Gastroesophageal sphincter (tissue), 4 donors: ENCODE measurements around the gene TBC1D1. TPM values are rescaled to one million over a fixed set of nuclear protein-coding genes. Genes with fewer than 3 reads are reported as not detected.

Experiments used
- ATAC-seq: fragments of 150-250 bp; one replicate; pipeline ENCODE4 v1.9.1; 2016; ENCODE audit warnings: mild to moderate bottlenecking, moderate library complexity
- H3K27ac ChIP-seq, 4 donors: fragments of 200-600 bp; sonication (generic) in 3 of 4; 1 replicate in 3 of 4; 2 replicates in 1 of 4; pipeline ENCODE4 v1.5.1; 2016 to 2019
- H3K27me3 ChIP-seq: fragments of 200-600 bp; sonication (generic); one replicate; pipeline ENCODE4 v1.5.1; 2019
- H3K36me3 ChIP-seq, 2 donors: fragments of 200-600 bp; sonication (generic); one replicate each; pipeline ENCODE4 v1.5.1; 2019; ENCODE audit warnings: control low read depth in 1 of 2
- H3K4me1 ChIP-seq, 3 donors: fragments of 200-600 bp; sonication (generic); 1 replicate in 2 of 3; 2 replicates in 1 of 3; pipeline ENCODE4 v1.5.1; 2016 to 2019; ENCODE audit warnings: control low read depth in 2 of 3
- H3K4me3 ChIP-seq, 2 donors: fragments of 200-600 bp; sonication (generic); one replicate each; pipeline ENCODE4 v1.5.1; 2019; ENCODE audit warnings: mild to moderate bottlenecking in 1 of 2, moderate library complexity in 1 of 2
- H3K9me3 ChIP-seq, 3 donors: fragments of 200-600 bp; sonication (generic); one replicate each; pipeline ENCODE4 v1.5.1; 2017 to 2019; ENCODE audit warnings: control low read depth in 2 of 3
- EP300 ChIP-seq: sonication (generic); formaldehyde crosslinking; IDR thresholded peaks from one replicate; pipeline ENCODE4 v1.6.1; 2017; ENCODE audit warnings: antibody characterized with exemption, mild to moderate bottlenecking
- POLR2A ChIP-seq, 2 donors: fragments of 450-650 bp; IDR thresholded peaks; one replicate each; pipeline ENCODE4 v1.6.1; 2017; ENCODE audit warnings: antibody characterized with exemption in 2 of 2, mild to moderate bottlenecking in 2 of 2, moderate library complexity in 1 of 2
- POLR2AphosphoS5 ChIP-seq: sonication (generic); formaldehyde crosslinking; IDR thresholded peaks from one replicate; pipeline ENCODE4 v1.6.1; 2017; ENCODE audit warnings: antibody characterized with exemption
- WGBS, 2 donors: methylation state at CpG; one replicate each; pipeline ENCODE4 v1.1.5; 2018; ENCODE audit warnings: low coverage in 1 of 2; 5-methylcytosine and 5-hydroxymethylcytosine counted together
- total RNA-seq, 4 donors: library from RNA; depleted of rRNA; stranded (reverse); fragments of >200 nt; gene quantifications; one replicate each; pipeline ENCODE4 v1.1.0, GENCODE V29; 2016
- TF ChIP-seq, protein P1 (sequence below), 4 experiments: fragments of 200-600 bp in 2 of 4; fragments of 450-650 bp in 2 of 4; sonication (generic) in 1 of 4; IDR thresholded peaks; one replicate each; pipeline ENCODE4 v1.5.1; 2017 to 2019; ENCODE audit warnings: antibody characterized with exemption in 4 of 4, mild to moderate bottlenecking in 2 of 4, moderate library complexity in 2 of 4

Gene TBC1D1
- total RNA-seq, 4 donors from 2014 or later: 190 to 279 (median 241) TPM

DNA sequence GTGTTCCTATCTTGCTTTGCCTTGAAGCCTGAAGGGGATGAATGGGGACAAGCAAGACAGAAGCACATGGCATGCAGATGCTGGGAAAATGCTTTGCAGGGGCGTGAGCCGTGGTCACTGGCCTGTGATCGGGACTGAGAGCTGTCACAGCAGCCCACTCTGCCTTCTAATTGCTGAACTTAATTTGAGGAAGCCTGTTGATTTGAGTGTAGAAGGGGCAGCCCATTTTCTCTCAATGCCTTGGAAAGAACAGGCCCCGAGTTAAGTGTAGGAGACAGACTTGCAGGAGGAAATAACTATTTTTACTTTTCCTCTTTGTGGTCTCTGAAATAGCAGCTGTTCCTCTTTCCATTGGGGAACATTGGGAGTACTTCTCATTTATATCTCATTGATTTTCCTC, 26.1 kb upstream of the TBC1D1 start:
- no peak for TF ChIP-seq EP300
- Histone ChIP-seq H3K36me3 (peaks cover 0 to 15% of the 10 kb centered on the region in 2 donors), H3K27ac (peak overlapping the region in 3 of 4 donors; percentile 36 to 64 (median 55)), H3K9me3 (no peaks in the 10 kb centered on the region), H3K4me1 (peaks cover 0 to 35% (median 8%) of the 10 kb centered on the region in 3 donors), H3K27me3 (no peaks in the 10 kb centered on the region), H3K4me3 (no peak overlapping the region)
- no peak for ATAC-seq
- 13 to 61% methylated on average over 1 to 4 of the region's 4 CpGs for WGBS, 2 donors

DNA sequence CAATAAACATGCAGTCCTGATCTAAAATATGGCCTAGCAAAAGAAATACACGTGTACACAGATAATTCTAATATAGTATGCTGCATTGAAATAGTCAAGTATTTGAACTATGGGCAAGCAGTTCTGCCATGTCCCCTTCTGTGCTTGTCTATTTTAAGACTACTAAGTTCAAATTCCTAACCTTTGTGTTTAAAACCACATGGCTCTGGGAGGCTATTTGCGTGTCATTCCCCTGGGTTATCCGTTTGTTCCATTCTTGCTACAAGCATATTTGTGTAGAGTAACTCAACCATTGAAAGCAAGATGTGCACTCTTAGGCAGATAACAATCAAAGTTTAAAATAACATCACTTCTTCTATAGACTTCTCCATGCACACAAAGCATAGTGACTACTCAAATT, 25.4 kb upstream of the TBC1D1 start:
- no peaks in the 10 kb centered on the region for H3K9me3 ChIP-seq
- peak overlapping the region in 3 of 4 donors; percentile 36 to 70 (median 55) for H3K27ac ChIP-seq
- peaks cover 0 to 33% (median 6%) of the 10 kb centered on the region in 3 donors for H3K4me1 ChIP-seq
- WGBS, 2 donors: 25 to 42% methylated on average over 3 of the region's 3 CpGs
- no peaks in the 10 kb centered on the region for H3K27me3 ChIP-seq
- no peak overlapping the region for H3K4me3 ChIP-seq
- ATAC-seq: peak; percentile 55
- peaks cover 0 to 13% of the 10 kb centered on the region in 2 donors for H3K36me3 ChIP-seq
- no peak for TF ChIP-seq POLR2AphosphoS5
- no peak for TF ChIP-seq EP300
- no peak for TF ChIP-seq POLR2A (IDR thresholded peaks at IDR 0.05)
- TF ChIP-seq, protein P1, sequence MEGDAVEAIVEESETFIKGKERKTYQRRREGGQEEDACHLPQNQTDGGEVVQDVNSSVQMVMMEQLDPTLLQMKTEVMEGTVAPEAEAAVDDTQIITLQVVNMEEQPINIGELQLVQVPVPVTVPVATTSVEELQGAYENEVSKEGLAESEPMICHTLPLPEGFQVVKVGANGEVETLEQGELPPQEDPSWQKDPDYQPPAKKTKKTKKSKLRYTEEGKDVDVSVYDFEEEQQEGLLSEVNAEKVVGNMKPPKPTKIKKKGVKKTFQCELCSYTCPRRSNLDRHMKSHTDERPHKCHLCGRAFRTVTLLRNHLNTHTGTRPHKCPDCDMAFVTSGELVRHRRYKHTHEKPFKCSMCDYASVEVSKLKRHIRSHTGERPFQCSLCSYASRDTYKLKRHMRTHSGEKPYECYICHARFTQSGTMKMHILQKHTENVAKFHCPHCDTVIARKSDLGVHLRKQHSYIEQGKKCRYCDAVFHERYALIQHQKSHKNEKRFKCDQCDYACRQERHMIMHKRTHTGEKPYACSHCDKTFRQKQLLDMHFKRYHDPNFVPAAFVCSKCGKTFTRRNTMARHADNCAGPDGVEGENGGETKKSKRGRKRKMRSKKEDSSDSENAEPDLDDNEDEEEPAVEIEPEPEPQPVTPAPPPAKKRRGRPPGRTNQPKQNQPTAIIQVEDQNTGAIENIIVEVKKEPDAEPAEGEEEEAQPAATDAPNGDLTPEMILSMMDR (IDR thresholded peaks at IDR 0.05): no peak

DNA sequence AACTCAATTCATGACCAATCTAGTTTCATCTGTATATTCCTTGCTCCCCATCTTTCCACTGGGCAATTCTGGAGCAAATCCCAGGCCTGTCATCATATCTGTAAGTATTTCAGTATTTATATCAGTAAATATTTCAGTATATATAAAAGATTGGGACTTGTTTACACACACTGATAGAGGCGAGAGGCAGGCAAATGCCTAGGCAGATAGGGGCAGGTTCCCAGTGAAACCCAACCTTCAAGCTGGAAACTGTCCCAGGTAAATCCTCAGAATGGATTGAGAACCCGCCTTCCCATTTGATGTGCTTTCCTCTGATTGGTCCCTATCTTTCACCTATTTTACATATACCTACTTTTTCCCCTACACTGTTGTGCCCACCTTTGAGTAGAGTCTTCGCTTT, 23.8 kb upstream of the TBC1D1 start:
- no peak for TF ChIP-seq EP300
- TF ChIP-seq, protein P1 (IDR thresholded peaks at IDR 0.05): no peak
- TF ChIP-seq POLR2A (IDR thresholded peaks at IDR 0.05): no peak
- TF ChIP-seq POLR2AphosphoS5: no peak
- Histone ChIP-seq H3K4me1 (peaks cover 0 to 20% (median 6%) of the 10 kb centered on the region in 3 donors), H3K27ac (no peak overlapping the region), H3K4me3 (no peak overlapping the region), H3K9me3 (no peaks in the 10 kb centered on the region), H3K36me3 (peaks cover 0 to 10% of the 10 kb centered on the region in 2 donors), H3K27me3 (no peaks in the 10 kb centered on the region)
- no peak for ATAC-seq
- 94 to 100% methylated on average over 3 of the region's 3 CpGs for WGBS, 2 donors

DNA sequence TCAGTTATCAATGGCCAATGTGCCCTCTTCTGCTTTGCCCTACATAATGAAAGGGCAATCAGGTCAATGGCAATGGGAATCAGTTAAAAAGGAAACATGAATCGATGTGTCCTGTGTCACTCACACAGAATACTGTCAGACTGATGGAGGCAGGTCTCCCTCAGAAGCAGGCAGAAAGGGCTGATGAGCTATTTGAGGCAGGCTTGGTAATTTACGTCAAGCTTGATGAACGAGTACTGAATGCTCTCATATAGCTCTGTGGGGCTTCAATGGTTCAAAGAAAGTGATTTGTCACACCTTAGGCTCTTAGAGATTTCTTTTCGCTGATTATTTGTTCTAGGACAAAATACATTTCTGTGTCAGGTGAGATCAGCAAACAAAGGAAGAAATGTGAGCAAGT, 22.6 kb upstream of the TBC1D1 start:
- TF ChIP-seq, protein P1 (IDR thresholded peaks at IDR 0.05): no peak
- TF ChIP-seq EP300: no peak
- TF ChIP-seq POLR2AphosphoS5: no peak
- no peak for TF ChIP-seq POLR2A (IDR thresholded peaks at IDR 0.05)
- peaks cover 0 to 4% of the 10 kb centered on the region in 2 donors for H3K36me3 ChIP-seq
- H3K27me3 ChIP-seq: no peaks in the 10 kb centered on the region
- H3K27ac ChIP-seq: no peak overlapping the region
- peaks cover 0 to 31% (median 9%) of the 10 kb centered on the region in 3 donors for H3K4me1 ChIP-seq
- H3K4me3 ChIP-seq: no peak overlapping the region
- H3K9me3 ChIP-seq: no peaks in the 10 kb centered on the region
- WGBS, 2 donors: 60 to 100% methylated on average over 1 to 4 of the region's 4 CpGs
- no peak for ATAC-seq

DNA sequence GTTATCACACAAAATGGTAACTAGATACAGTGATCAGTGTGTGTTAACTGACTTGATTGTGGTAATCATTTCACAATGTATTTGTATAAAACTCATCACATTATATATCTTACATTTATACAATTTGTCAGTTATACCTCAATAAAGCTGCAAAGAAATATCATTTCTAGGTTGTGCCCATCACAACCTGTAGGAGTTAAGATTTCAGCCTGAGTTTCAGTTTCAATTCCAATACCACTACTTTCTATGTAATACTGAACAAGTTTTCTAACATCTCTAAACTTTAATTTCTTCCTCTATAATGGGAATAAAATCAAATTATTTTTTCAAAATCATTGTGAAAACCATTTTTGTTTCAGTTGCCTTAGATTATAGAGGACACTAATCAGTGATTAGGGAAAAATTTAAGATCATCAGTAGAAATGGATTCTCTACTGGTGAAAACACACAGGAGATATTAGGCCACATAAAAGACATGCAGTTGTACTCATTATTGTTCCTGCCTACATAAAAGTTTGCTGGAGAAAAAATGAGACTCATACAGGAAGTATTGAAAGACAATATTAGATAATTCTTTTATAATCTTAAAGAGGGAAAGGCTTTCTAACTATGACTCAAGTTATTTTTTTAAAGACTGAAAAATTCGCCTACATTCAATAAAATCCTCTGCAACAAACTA, 18.4 kb upstream of the TBC1D1 start:
- TF ChIP-seq EP300 (no peak), POLR2AphosphoS5 (no peak), POLR2A (IDR thresholded peaks at IDR 0.05) (no peak)
- TF ChIP-seq, protein P1 (IDR thresholded peaks at IDR 0.05): no peak
- Histone ChIP-seq H3K36me3 (no peaks in the 10 kb centered on the region), H3K4me1 (peaks cover 5 to 53% (median 14%) of the 10 kb centered on the region in 3 donors), H3K9me3 (no peaks in the 10 kb centered on the region), H3K27ac (peak overlapping the region in 3 of 4 donors; percentile 5 to 84 (median 76)), H3K27me3 (no peaks in the 10 kb centered on the region), H3K4me3 (no peak overlapping the region)
- ATAC-seq: no peak
- 68 to 88% methylated on average over 1 of the region's 1 CpG for WGBS, 2 donors
